WI38 (cell line): ENCODE results near the gene AFTPH.

ENCODE experiments used
- H3K4me3 ChIP-seq: 2 replicates; pipeline ENCODE4 v1.5.1; 2011; ENCODE audit warnings: low read depth, mild to moderate bottlenecking, control low read depth, low read length
- TF ChIP-seq, protein P1 (sequence below): IDR thresholded peaks from 2 replicates; pipeline ENCODE4 v1.5.1; 2012; ENCODE audit warnings: low read depth, mild to moderate bottlenecking, control low read depth, low read length

Gene AFTPH

DNA sequence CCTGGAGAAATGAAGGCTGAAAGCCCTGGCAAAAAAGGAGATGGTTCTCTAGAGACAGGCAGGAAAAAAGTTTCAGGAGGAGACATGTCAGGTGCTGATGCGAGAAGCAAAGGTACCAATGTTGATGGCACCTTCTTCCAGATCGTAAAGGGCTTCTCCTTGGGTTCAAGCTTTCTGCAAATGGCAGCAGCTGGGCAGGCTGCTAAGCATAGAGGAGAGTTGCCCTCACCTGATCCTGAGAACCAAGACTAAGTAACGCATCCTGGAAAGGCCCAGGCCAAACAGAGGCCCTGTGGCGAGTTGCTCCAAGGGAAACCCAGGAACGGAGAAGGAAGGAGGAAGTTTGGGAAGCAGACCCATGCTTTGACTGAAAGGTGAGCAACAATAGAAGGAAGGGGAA, 23.6 kb upstream of the AFTPH start:
- TF ChIP-seq, protein P1, sequence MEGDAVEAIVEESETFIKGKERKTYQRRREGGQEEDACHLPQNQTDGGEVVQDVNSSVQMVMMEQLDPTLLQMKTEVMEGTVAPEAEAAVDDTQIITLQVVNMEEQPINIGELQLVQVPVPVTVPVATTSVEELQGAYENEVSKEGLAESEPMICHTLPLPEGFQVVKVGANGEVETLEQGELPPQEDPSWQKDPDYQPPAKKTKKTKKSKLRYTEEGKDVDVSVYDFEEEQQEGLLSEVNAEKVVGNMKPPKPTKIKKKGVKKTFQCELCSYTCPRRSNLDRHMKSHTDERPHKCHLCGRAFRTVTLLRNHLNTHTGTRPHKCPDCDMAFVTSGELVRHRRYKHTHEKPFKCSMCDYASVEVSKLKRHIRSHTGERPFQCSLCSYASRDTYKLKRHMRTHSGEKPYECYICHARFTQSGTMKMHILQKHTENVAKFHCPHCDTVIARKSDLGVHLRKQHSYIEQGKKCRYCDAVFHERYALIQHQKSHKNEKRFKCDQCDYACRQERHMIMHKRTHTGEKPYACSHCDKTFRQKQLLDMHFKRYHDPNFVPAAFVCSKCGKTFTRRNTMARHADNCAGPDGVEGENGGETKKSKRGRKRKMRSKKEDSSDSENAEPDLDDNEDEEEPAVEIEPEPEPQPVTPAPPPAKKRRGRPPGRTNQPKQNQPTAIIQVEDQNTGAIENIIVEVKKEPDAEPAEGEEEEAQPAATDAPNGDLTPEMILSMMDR, result no peak
- no peak overlapping the region for H3K4me3 ChIP-seq

DNA sequence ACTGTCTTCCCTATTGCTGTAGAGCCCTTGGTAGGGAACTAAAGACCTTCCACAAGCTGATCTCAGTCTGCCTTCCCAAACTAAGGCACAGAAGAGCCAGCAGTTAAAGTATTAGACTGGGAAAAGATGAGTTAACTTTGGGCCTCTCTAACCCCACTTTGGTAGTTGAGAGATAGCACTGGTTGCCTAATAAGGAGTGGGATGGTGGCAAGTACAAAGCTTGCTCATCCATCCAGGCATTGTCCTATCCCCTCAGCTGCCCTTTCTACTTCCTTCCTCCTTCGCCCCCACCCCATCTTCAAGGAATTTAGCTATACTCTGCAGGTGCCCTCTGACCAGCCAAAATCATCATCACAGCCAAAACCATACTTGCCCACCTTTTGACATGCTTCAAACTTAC, 22.2 kb upstream of the AFTPH start:
- H3K4me3 ChIP-seq, result no peak overlapping the region
- TF ChIP-seq, protein P1, result no peak

DNA sequence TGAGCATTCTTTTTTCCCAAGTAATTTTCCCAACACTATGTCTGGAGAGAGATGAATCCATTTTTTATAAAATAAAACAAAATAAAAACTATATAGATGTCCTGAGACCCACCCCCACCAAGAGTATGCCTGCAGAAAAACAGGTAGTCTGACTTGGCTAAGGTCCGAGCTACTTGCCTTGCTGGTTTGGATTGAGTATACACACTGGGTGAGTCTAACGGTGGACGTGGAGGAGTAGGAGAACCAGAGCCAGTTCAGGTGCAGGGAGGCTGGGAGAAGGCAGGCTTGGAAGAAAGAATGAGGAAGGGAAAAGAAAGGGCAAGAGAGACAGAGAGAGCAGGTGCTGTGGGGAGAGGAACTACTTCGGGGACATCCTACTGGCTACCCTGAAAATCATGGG, 21.3 kb upstream of the AFTPH start:
- H3K4me3 ChIP-seq, result no peak overlapping the region
- TF ChIP-seq, protein P1, result no peak

DNA sequence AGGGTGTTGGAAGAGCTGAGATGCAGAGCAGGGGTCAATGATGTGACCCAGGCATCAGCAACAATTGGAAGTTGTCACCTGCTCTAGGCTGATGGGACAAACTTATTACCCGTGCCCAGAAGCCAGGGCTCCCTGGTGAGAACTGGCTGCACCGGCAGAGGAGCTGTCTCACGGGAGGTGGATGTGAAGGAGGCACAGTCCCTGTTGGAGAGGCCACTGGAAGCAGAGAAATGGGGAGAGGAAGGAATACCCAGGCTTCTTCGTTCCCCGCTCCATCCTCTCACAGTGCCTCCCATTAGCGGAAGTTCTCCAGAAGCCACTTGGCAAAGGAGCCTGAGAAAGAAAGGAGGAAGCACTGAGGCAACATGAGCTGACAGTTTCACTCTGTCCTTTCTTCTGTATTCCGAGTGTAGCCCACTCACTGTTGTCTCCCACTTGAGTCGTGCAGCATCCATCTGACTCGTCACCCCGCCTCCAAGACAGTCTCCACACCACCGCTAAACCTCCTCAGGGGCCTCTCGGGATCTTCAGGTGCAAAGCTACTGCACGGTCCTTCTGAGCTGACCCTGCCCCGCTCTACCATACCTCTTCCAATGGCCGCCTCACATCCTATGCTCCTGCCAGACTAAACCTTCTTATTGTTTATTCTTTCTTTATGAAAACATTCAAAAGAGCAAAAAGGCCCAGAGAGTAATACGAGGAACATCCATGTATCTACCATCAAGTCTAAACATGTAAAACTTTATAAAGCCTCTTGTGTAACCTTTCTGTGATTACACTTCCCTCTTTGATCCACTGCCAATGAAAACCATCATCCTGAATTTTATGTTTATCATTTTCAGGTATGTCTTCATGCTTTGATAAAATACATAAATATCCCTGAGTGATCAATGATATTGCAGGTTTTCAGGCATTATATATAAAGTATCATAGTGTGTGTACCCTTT, 19.1 kb upstream of the AFTPH start:
- TF ChIP-seq, protein P1, result no peak
- H3K4me3 ChIP-seq, result no peak overlapping the region

DNA sequence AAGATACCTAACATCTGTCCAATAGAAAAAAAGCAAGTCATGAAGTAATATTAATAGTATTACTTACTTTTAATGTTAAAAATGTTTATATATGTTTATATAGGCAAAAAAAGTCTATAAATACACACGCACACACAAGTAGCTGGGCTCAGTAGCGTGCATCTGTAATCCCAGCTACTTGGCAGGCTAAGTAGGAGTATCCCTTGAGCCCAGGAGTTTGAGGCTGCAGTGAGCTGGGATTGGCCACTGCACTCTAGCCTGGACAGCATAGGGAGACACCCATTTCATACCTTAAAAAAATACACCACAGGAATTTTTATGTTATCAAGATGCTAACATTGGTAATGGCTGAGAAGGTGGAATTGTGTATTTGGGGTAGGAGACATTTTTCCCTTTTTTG, 17.4 kb upstream of the AFTPH start:
- TF ChIP-seq, protein P1, result no peak

DNA sequence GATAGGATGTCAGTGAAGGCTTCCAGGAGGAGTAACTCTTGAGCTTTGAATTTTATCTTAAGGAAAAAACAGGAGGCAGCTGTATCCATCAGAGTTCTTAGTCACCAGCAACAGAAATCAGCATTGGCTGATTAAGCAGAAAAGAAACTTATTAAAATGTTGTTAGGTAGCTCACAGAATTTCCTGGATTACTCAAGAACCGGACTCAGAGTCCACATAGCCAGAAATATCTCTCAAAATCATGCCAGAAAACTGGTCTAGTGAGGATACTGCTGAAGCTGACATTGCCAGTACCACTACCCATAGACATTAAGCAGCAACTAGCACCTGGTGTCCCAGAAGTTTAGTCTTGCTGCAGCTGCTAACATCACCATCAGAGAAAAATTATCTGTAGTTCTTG, 10.1 kb upstream of the AFTPH start:
- TF ChIP-seq, protein P1, result no peak
- no peak overlapping the region for H3K4me3 ChIP-seq

More for the DNA sequence above, 17.4 kb upstream of the AFTPH start:
- H3K4me3 ChIP-seq, result no peak overlapping the region

DNA sequence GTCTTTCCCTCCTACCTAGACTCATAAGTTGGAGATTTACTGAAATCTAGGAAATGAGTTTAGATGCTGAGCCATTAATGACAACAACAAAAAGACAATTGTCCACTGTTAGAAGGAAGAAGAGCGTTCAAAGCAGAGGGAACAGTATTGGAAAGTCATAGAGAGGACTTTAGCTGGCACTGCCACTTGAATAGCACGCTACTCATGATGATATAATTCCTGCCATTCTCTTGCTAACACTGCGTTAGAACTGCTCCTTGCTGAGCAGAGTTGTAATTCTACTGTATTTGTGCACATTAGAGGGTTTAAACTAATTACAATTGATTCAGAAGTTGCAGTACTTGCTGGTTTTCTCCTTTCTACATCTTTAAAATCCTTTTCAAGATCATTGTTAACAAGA, 9.0 kb upstream of the AFTPH start:
- TF ChIP-seq, protein P1, result no peak
- H3K4me3 ChIP-seq, result no peak overlapping the region
